Trophoblast cell (in vitro differentiated cells and primary cell): Measurements from ENCODE around the gene DOK5.

Experiments
- DNase-seq, 2 donors: peaks; one replicate each; pipeline ENCODE4 v3.0.0-alpha.2; 2016
- H2AFZ ChIP-seq: 2 replicates; pipeline ENCODE4 v1.6.1; 2013; ENCODE audit warnings: low read length, moderate library complexity, mild to moderate bottlenecking; ENCODE audit not compliant: insufficient read depth, poor library complexity
- H2AK5ac ChIP-seq: 2 replicates; pipeline ENCODE4 v1.6.1; 2013; ENCODE audit warnings: mild to moderate bottlenecking, low read length
- H2BK120ac ChIP-seq: 2 replicates; pipeline ENCODE4 v1.6.1; 2013; ENCODE audit warnings: low read length, mild to moderate bottlenecking, moderate library complexity; ENCODE audit not compliant: insufficient read depth, poor library complexity
- H2BK12ac ChIP-seq: 2 replicates; pipeline ENCODE4 v1.6.1; 2013; ENCODE audit warnings: mild to moderate bottlenecking, low read length, moderate library complexity
- H2BK5ac ChIP-seq: 2 replicates; pipeline ENCODE4 v1.6.1; 2013; ENCODE audit warnings: low read length, low read depth, moderate library complexity, mild to moderate bottlenecking; ENCODE audit not compliant: poor library complexity
- H3K14ac ChIP-seq: 2 replicates; pipeline ENCODE4 v1.6.1; 2013; ENCODE audit warnings: mild to moderate bottlenecking, low read length
- H3K18ac ChIP-seq: 2 replicates; pipeline ENCODE4 v1.6.1; 2013; ENCODE audit warnings: mild to moderate bottlenecking, low read length
- H3K23ac ChIP-seq: 2 replicates; pipeline ENCODE4 v1.6.1; 2013; ENCODE audit warnings: low read length
- H3K27ac ChIP-seq: 2 replicates; pipeline ENCODE4 v1.5.1; 2013; ENCODE audit warnings: low read depth, mild to moderate bottlenecking, inconsistent platforms, low read length, moderate library complexity
- H3K27me3 ChIP-seq: 2 replicates; pipeline ENCODE4 v1.6.1; 2013; ENCODE audit warnings: inconsistent platforms, mild to moderate bottlenecking, low read length, moderate library complexity; ENCODE audit not compliant: insufficient read depth
- H3K36me3 ChIP-seq, 2 experiments: 1 replicate in 1 of 2; 2 replicates in 1 of 2; pipeline ENCODE4 v1.6.1; 2013; ENCODE audit warnings: low read length in 2 of 2, mild to moderate bottlenecking in 2 of 2, moderate library complexity in 1 of 2; ENCODE audit not compliant: insufficient read depth in 2 of 2, control insufficient read depth in 1 of 2
- H3K4ac ChIP-seq: 2 replicates; pipeline ENCODE4 v1.6.1; 2013; ENCODE audit warnings: low read depth, mild to moderate bottlenecking, low read length, moderate library complexity
- H3K4me1 ChIP-seq, 2 experiments: 1 replicate in 1 of 2; 2 replicates in 1 of 2; pipeline ENCODE4 v1.6.1; 2013; ENCODE audit warnings: low read length in 2 of 2, mild to moderate bottlenecking in 2 of 2, moderate library complexity in 1 of 2; ENCODE audit not compliant: insufficient read depth in 2 of 2, control insufficient read depth in 1 of 2
- H3K4me2 ChIP-seq: 2 replicates; pipeline ENCODE4 v1.6.1; 2013; ENCODE audit warnings: inconsistent platforms, mild to moderate bottlenecking, low read length, moderate library complexity
- H3K4me3 ChIP-seq: 2 replicates; pipeline ENCODE4 v1.5.1; 2013; ENCODE audit warnings: mild to moderate bottlenecking, low read depth, low read length, inconsistent platforms
- H3K79me1 ChIP-seq: one replicate; pipeline ENCODE4 v1.6.1; 2013; ENCODE audit warnings: low read length
- H3K79me2 ChIP-seq: 2 replicates; pipeline ENCODE4 v1.6.1; 2013; ENCODE audit warnings: low read length, mild to moderate bottlenecking; ENCODE audit not compliant: control insufficient read depth, insufficient read depth, poor library complexity
- H3K9ac ChIP-seq: 2 replicates; pipeline ENCODE4 v1.6.1; 2013; ENCODE audit warnings: mild to moderate bottlenecking, low read length
- H3K9me3 ChIP-seq: 2 replicates; pipeline ENCODE4 v1.6.1; 2013; ENCODE audit warnings: low read depth, mild to moderate bottlenecking, control low read depth, inconsistent platforms, low read length; ENCODE audit not compliant: insufficient read depth
- H4K12ac ChIP-seq: 2 replicates; pipeline ENCODE4 v1.6.1; 2013; ENCODE audit warnings: low read depth, mild to moderate bottlenecking, low read length, moderate library complexity
- H4K8ac ChIP-seq: 2 replicates; pipeline ENCODE4 v1.6.1; 2013; ENCODE audit warnings: low read depth, mild to moderate bottlenecking, low read length, moderate library complexity
- H4K91ac ChIP-seq: one replicate; pipeline ENCODE4 v1.6.1; 2013; ENCODE audit warnings: low read depth, mild to moderate bottlenecking, low read length, moderate library complexity
- WGBS: extraction: QIAGEN DNeasy Blood & Tissue Kit; methylation state at CpG from one replicate; pipeline ENCODE4 v1.1.7; 2013; ENCODE audit warnings: missing lambda C conversion rate; ENCODE audit not compliant: insufficient read length, insufficient coverage; ENCODE audit errors: extremely low coverage; 5-methylcytosine and 5-hydroxymethylcytosine counted together

DOK5 gene

GRCh38 chr20:54601831-54602515, 126.6 kb downstream of the DOK5 start:
- H3K4ac ChIP-seq: no peak overlapping the region
- WGBS: no CpG with 5 or more reads among the region's 10 CpGs
- H2AFZ ChIP-seq: no peak overlapping the region
- peaks cover 2% of the 10 kb centered on the region for H3K9me3 ChIP-seq
- no peak overlapping the region for H2BK5ac ChIP-seq
- no peak overlapping the region for H2BK120ac ChIP-seq
- no peak overlapping the region for H4K8ac ChIP-seq
- H3K36me3 ChIP-seq: no peaks in the 10 kb centered on the region
- H3K79me2 ChIP-seq: no peaks in the 10 kb centered on the region
- peaks cover 0 to 2% of the 10 kb centered on the region in 2 experiments for H3K4me1 ChIP-seq
- H3K9ac ChIP-seq: no peak overlapping the region
- H3K79me1 ChIP-seq: no peaks in the 10 kb centered on the region
- no peak overlapping the region for H2AK5ac ChIP-seq
- no peak overlapping the region for H4K12ac ChIP-seq
- H3K4me2 ChIP-seq: no peak overlapping the region
- H3K4me3 ChIP-seq: no peak overlapping the region
- no peaks in the 10 kb centered on the region for H3K27me3 ChIP-seq
- DNase-seq: peak; percentile 69 to 80
- H4K91ac ChIP-seq: no peak overlapping the region
- H3K14ac ChIP-seq: no peak overlapping the region
- no peak overlapping the region for H3K23ac ChIP-seq
- no peak overlapping the region for H3K27ac ChIP-seq
- no peak overlapping the region for H3K18ac ChIP-seq
- no peak overlapping the region for H2BK12ac ChIP-seq

GRCh38 chr20:54605319-54605718, 129.9 kb downstream of the DOK5 start:
- DNase-seq: no peak
- Histone ChIP-seq H3K9ac (no peak overlapping the region), H3K36me3 (peaks cover 0 to under 1% of the 10 kb centered on the region in 2 experiments), H2AK5ac (no peak overlapping the region), H4K91ac (no peak overlapping the region), H3K27ac (no peak overlapping the region), H3K9me3 (no peaks in the 10 kb centered on the region), H2BK5ac (no peak overlapping the region), H3K4me2 (no peak overlapping the region), H3K4me3 (no peak overlapping the region), H3K4me1 (peaks cover 0 to 2% of the 10 kb centered on the region in 2 experiments), H3K4ac (no peak overlapping the region), H3K79me2 (no peaks in the 10 kb centered on the region), H3K27me3 (no peaks in the 10 kb centered on the region), H4K12ac (no peak overlapping the region), H3K14ac (no peak overlapping the region), H3K23ac (no peak overlapping the region), H2BK120ac (no peak overlapping the region), H3K18ac (no peak overlapping the region), H3K79me1 (no peaks in the 10 kb centered on the region), H2AFZ (no peak overlapping the region), H2BK12ac (no peak overlapping the region), H4K8ac (no peak overlapping the region)
- no CpG with 5 or more reads among the region's 3 CpGs for WGBS

GRCh38 chr20:54606380-54606779, 131.0 kb downstream of the DOK5 start:
- Histone ChIP-seq H3K79me1 (no peaks in the 10 kb centered on the region), H2BK5ac (no peak overlapping the region), H2BK120ac (no peak overlapping the region), H3K14ac (no peak overlapping the region), H3K9ac (no peak overlapping the region), H4K8ac (no peak overlapping the region), H2BK12ac (no peak overlapping the region), H4K12ac (no peak overlapping the region), H3K27me3 (no peaks in the 10 kb centered on the region), H3K4me1 (peaks cover 0 to 2% of the 10 kb centered on the region in 2 experiments), H3K4me3 (no peak overlapping the region), H4K91ac (no peak overlapping the region), H2AK5ac (no peak overlapping the region), H3K9me3 (no peaks in the 10 kb centered on the region), H3K4me2 (no peak overlapping the region), H3K79me2 (no peaks in the 10 kb centered on the region), H3K4ac (no peak overlapping the region), H3K23ac (no peak overlapping the region), H3K18ac (no peak overlapping the region), H3K27ac (no peak overlapping the region), H2AFZ (no peak overlapping the region), H3K36me3 (peaks cover 0 to 6% of the 10 kb centered on the region in 2 experiments)
- WGBS: no CpG with 5 or more reads among the region's 3 CpGs
- no peak for DNase-seq

GRCh38 chr20:54608039-54608745, 132.8 kb downstream of the DOK5 start:
- H3K79me2 ChIP-seq: no peaks in the 10 kb centered on the region
- no CpG with 5 or more reads among the region's 4 CpGs for WGBS

More at GRCh38 chr20:54608039-54608745, 132.8 kb downstream of the DOK5 start:
- H3K14ac ChIP-seq: no peak overlapping the region
- no peak overlapping the region for H3K9ac ChIP-seq
- no peak overlapping the region for H2AK5ac ChIP-seq
- H3K36me3 ChIP-seq: peaks cover 0 to 6% of the 10 kb centered on the region in 2 experiments
- no peak overlapping the region for H3K27ac ChIP-seq
- H3K4me2 ChIP-seq: no peak overlapping the region
- no peak overlapping the region for H2AFZ ChIP-seq
- H3K27me3 ChIP-seq: no peaks in the 10 kb centered on the region
- H3K18ac ChIP-seq: no peak overlapping the region
- no peaks in the 10 kb centered on the region for H3K9me3 ChIP-seq
- DNase-seq: no peak
- no peak overlapping the region for H2BK120ac ChIP-seq
- H4K8ac ChIP-seq: no peak overlapping the region
- H3K4ac ChIP-seq: no peak overlapping the region
- H4K12ac ChIP-seq: no peak overlapping the region
- peaks cover 0 to under 1% of the 10 kb centered on the region in 2 experiments for H3K4me1 ChIP-seq
- H3K79me1 ChIP-seq: no peaks in the 10 kb centered on the region
- no peak overlapping the region for H2BK12ac ChIP-seq
- no peak overlapping the region for H3K23ac ChIP-seq
- no peak overlapping the region for H2BK5ac ChIP-seq
- no peak overlapping the region for H3K4me3 ChIP-seq
- H4K91ac ChIP-seq: no peak overlapping the region
